ENCODE data around the gene CTNND2. TPM values are rescaled to one million over a fixed set of nuclear protein-coding genes. Genes with fewer than 3 reads are reported as not detected.

Gene CTNND2
- polyA plus RNA-seq, 2 donors: 0.09 TPM; not detected in 1

- WGBS, 2 donors: 67 to 74% methylated on average over 5 of the region's 5 CpGs
- H3K4me1 ChIP-seq (ENCODE audit: control insufficient read depth in 2 of 2, insufficient read depth in 2 of 2, low read length in 1 of 2): no peaks in the 10 kb centered on the region
- H3K27ac ChIP-seq (ENCODE audit: low read depth in 2 of 2, low read length in 1 of 2): no peak overlapping the region
- H3K9me3 ChIP-seq (ENCODE audit: control insufficient read depth in 2 of 2, insufficient read depth in 1 of 2, low read depth in 1 of 2, low read length in 1 of 2): no peaks in the 10 kb centered on the region
- no peaks in the 10 kb centered on the region for H3K36me3 ChIP-seq (ENCODE audit: control insufficient read depth in 2 of 2, insufficient read depth in 2 of 2, low read length in 1 of 2)
- no peaks in the 10 kb centered on the region for H3K27me3 ChIP-seq (ENCODE audit: control insufficient read depth in 1 of 2, insufficient read depth in 2 of 2, low read length in 2 of 2)
- no peak overlapping the region for H3K4me3 ChIP-seq (ENCODE audit: low read depth in 1 of 2, low read length in 2 of 2)
These were observed 330.9 kb downstream of the CTNND2 start for GRCh38 chr5:11573140-11573992.

GRCh38 chr5:11564706-11565105, 339.5 kb downstream of the CTNND2 start:
- Histone ChIP-seq H3K4me3 (ENCODE audit: low read depth in 1 of 2, low read length in 2 of 2) (no peak overlapping the region), H3K4me1 (ENCODE audit: control insufficient read depth in 2 of 2, insufficient read depth in 2 of 2, low read length in 1 of 2) (no peaks in the 10 kb centered on the region), H3K36me3 (ENCODE audit: control insufficient read depth in 2 of 2, insufficient read depth in 2 of 2, low read length in 1 of 2) (no peaks in the 10 kb centered on the region), H3K27me3 (ENCODE audit: control insufficient read depth in 1 of 2, insufficient read depth in 2 of 2, low read length in 2 of 2) (no peaks in the 10 kb centered on the region), H3K27ac (ENCODE audit: low read depth in 2 of 2, low read length in 1 of 2) (no peak overlapping the region), H3K9me3 (ENCODE audit: control insufficient read depth in 2 of 2, insufficient read depth in 1 of 2, low read depth in 1 of 2, low read length in 1 of 2) (peaks cover 0 to 2% of the 10 kb centered on the region in 2 donors)
- WGBS, 2 donors: 89 to 92% methylated on average over 12 of the region's 12 CpGs

GRCh38 chr5:11563822-11564221, 340.4 kb downstream of the CTNND2 start:
- Histone ChIP-seq H3K4me1 (ENCODE audit: control insufficient read depth in 2 of 2, insufficient read depth in 2 of 2, low read length in 1 of 2) (no peaks in the 10 kb centered on the region), H3K9me3 (ENCODE audit: control insufficient read depth in 2 of 2, insufficient read depth in 1 of 2, low read depth in 1 of 2, low read length in 1 of 2) (peaks cover 0 to 2% of the 10 kb centered on the region in 2 donors), H3K4me3 (ENCODE audit: low read depth in 1 of 2, low read length in 2 of 2) (no peak overlapping the region), H3K27me3 (ENCODE audit: control insufficient read depth in 1 of 2, insufficient read depth in 2 of 2, low read length in 2 of 2) (no peaks in the 10 kb centered on the region), H3K27ac (ENCODE audit: low read depth in 2 of 2, low read length in 1 of 2) (no peak overlapping the region), H3K36me3 (ENCODE audit: control insufficient read depth in 2 of 2, insufficient read depth in 2 of 2, low read length in 1 of 2) (no peaks in the 10 kb centered on the region)
- WGBS, 2 donors: 87 to 91% methylated on average over 2 of the region's 2 CpGs

GRCh38 chr5:11560915-11561697, 343.1 kb downstream of the CTNND2 start:
- 82 to 92% methylated on average over 4 of the region's 4 CpGs for WGBS, 2 donors
- peaks cover 0 to 2% of the 10 kb centered on the region in 2 donors for H3K9me3 ChIP-seq (ENCODE audit: control insufficient read depth in 2 of 2, insufficient read depth in 1 of 2, low read depth in 1 of 2, low read length in 1 of 2)
- no peaks in the 10 kb centered on the region for H3K4me1 ChIP-seq (ENCODE audit: control insufficient read depth in 2 of 2, insufficient read depth in 2 of 2, low read length in 1 of 2)
- H3K4me3 ChIP-seq (ENCODE audit: low read depth in 1 of 2, low read length in 2 of 2): no peak overlapping the region
- H3K27ac ChIP-seq (ENCODE audit: low read depth in 2 of 2, low read length in 1 of 2): no peak overlapping the region
- H3K27me3 ChIP-seq (ENCODE audit: control insufficient read depth in 1 of 2, insufficient read depth in 2 of 2, low read length in 2 of 2): no peaks in the 10 kb centered on the region
- H3K36me3 ChIP-seq (ENCODE audit: control insufficient read depth in 2 of 2, insufficient read depth in 2 of 2, low read length in 1 of 2): no peaks in the 10 kb centered on the region

GRCh38 chr5:11557063-11557462, 347.2 kb downstream of the CTNND2 start:
- H3K4me1 ChIP-seq (ENCODE audit: control insufficient read depth in 2 of 2, insufficient read depth in 2 of 2, low read length in 1 of 2): no peaks in the 10 kb centered on the region
- H3K9me3 ChIP-seq (ENCODE audit: control insufficient read depth in 2 of 2, insufficient read depth in 1 of 2, low read depth in 1 of 2, low read length in 1 of 2): peaks cover 0 to 2% of the 10 kb centered on the region in 2 donors
- no peak overlapping the region for H3K27ac ChIP-seq (ENCODE audit: low read depth in 2 of 2, low read length in 1 of 2)
- WGBS, 2 donors: 58 to 63% methylated on average over 3 of the region's 3 CpGs
- no peak overlapping the region for H3K4me3 ChIP-seq (ENCODE audit: low read depth in 1 of 2, low read length in 2 of 2)
- no peaks in the 10 kb centered on the region for H3K36me3 ChIP-seq (ENCODE audit: control insufficient read depth in 2 of 2, insufficient read depth in 2 of 2, low read length in 1 of 2)
- H3K27me3 ChIP-seq (ENCODE audit: control insufficient read depth in 1 of 2, insufficient read depth in 2 of 2, low read length in 2 of 2): no peaks in the 10 kb centered on the region

- H3K27me3 ChIP-seq (ENCODE audit: control insufficient read depth in 1 of 2, insufficient read depth in 2 of 2, low read length in 2 of 2): no peaks in the 10 kb centered on the region
- no peaks in the 10 kb centered on the region for H3K4me1 ChIP-seq (ENCODE audit: control insufficient read depth in 2 of 2, insufficient read depth in 2 of 2, low read length in 1 of 2)
- WGBS, 2 donors: 83 to 87% methylated on average over 4 of the region's 4 CpGs
- H3K9me3 ChIP-seq (ENCODE audit: control insufficient read depth in 2 of 2, insufficient read depth in 1 of 2, low read depth in 1 of 2, low read length in 1 of 2): peaks cover 0 to 2% of the 10 kb centered on the region in 2 donors
- no peaks in the 10 kb centered on the region for H3K36me3 ChIP-seq (ENCODE audit: control insufficient read depth in 2 of 2, insufficient read depth in 2 of 2, low read length in 1 of 2)
- no peak overlapping the region for H3K4me3 ChIP-seq (ENCODE audit: low read depth in 1 of 2, low read length in 2 of 2)
- no peak overlapping the region for H3K27ac ChIP-seq (ENCODE audit: low read depth in 2 of 2, low read length in 1 of 2)
These were observed 349.1 kb downstream of the CTNND2 start for GRCh38 chr5:11555171-11555570.

GRCh38 chr5:11547730-11548129, 356.5 kb downstream of the CTNND2 start:
- no peaks in the 10 kb centered on the region for H3K4me1 ChIP-seq (ENCODE audit: control insufficient read depth in 2 of 2, insufficient read depth in 2 of 2, low read length in 1 of 2)
- no peaks in the 10 kb centered on the region for H3K9me3 ChIP-seq (ENCODE audit: control insufficient read depth in 2 of 2, insufficient read depth in 1 of 2, low read depth in 1 of 2, low read length in 1 of 2)
- no peaks in the 10 kb centered on the region for H3K27me3 ChIP-seq (ENCODE audit: control insufficient read depth in 1 of 2, insufficient read depth in 2 of 2, low read length in 2 of 2)
- H3K4me3 ChIP-seq (ENCODE audit: low read depth in 1 of 2, low read length in 2 of 2): no peak overlapping the region
- H3K36me3 ChIP-seq (ENCODE audit: control insufficient read depth in 2 of 2, insufficient read depth in 2 of 2, low read length in 1 of 2): no peaks in the 10 kb centered on the region
- 67 to 73% methylated on average over 5 of the region's 5 CpGs for WGBS, 2 donors
- no peak overlapping the region for H3K27ac ChIP-seq (ENCODE audit: low read depth in 2 of 2, low read length in 1 of 2)

GRCh38 chr5:11547140-11547539, 357.1 kb downstream of the CTNND2 start:
- H3K4me3 ChIP-seq (ENCODE audit: low read depth in 1 of 2, low read length in 2 of 2): no peak overlapping the region
- 95 to 99% methylated on average over 5 of the region's 5 CpGs for WGBS, 2 donors

GRCh38 chr5:11540112-11540511, 364.1 kb downstream of the CTNND2 start:
- no peak overlapping the region for H3K27ac ChIP-seq (ENCODE audit: low read depth in 2 of 2, low read length in 1 of 2)
- H3K9me3 ChIP-seq (ENCODE audit: control insufficient read depth in 2 of 2, insufficient read depth in 1 of 2, low read depth in 1 of 2, low read length in 1 of 2): no peaks in the 10 kb centered on the region
- no peak overlapping the region for H3K4me3 ChIP-seq (ENCODE audit: low read depth in 1 of 2, low read length in 2 of 2)
- H3K4me1 ChIP-seq (ENCODE audit: control insufficient read depth in 2 of 2, insufficient read depth in 2 of 2, low read length in 1 of 2): no peaks in the 10 kb centered on the region
- H3K36me3 ChIP-seq (ENCODE audit: control insufficient read depth in 2 of 2, insufficient read depth in 2 of 2, low read length in 1 of 2): no peaks in the 10 kb centered on the region
- H3K27me3 ChIP-seq (ENCODE audit: control insufficient read depth in 1 of 2, insufficient read depth in 2 of 2, low read length in 2 of 2): no peaks in the 10 kb centered on the region
- 92 to 93% methylated on average over 5 of the region's 5 CpGs for WGBS, 2 donors

More at GRCh38 chr5:11547140-11547539, 357.1 kb downstream of the CTNND2 start:
- H3K27ac ChIP-seq (ENCODE audit: low read depth in 2 of 2, low read length in 1 of 2): no peak overlapping the region
- H3K36me3 ChIP-seq (ENCODE audit: control insufficient read depth in 2 of 2, insufficient read depth in 2 of 2, low read length in 1 of 2): no peaks in the 10 kb centered on the region
- no peaks in the 10 kb centered on the region for H3K4me1 ChIP-seq (ENCODE audit: control insufficient read depth in 2 of 2, insufficient read depth in 2 of 2, low read length in 1 of 2)
- H3K9me3 ChIP-seq (ENCODE audit: control insufficient read depth in 2 of 2, insufficient read depth in 1 of 2, low read depth in 1 of 2, low read length in 1 of 2): no peaks in the 10 kb centered on the region
- no peaks in the 10 kb centered on the region for H3K27me3 ChIP-seq (ENCODE audit: control insufficient read depth in 1 of 2, insufficient read depth in 2 of 2, low read length in 2 of 2)
